ENCODE data around the gene LPCAT1.
"Not testable (repeated sequence)": the region's sequence is repeated elsewhere in the genome, so short reads cannot be mapped to it uniquely, and the experiment has no call there.

- not testable (repeated sequence) for TF ChIP-seq ZBTB33 (CRISPR knock-in tag; IDR thresholded peaks at IDR 0.05); PHF8 (CRISPR knock-in tag; IDR thresholded peaks at IDR 0.05); SMC3 (IDR thresholded peaks at IDR 0.05; ENCODE audit: low read length); CTCF (CRISPR knock-in tag; IDR thresholded peaks at IDR 0.05); MED1 (CRISPR knock-in tag; IDR thresholded peaks at IDR 0.05); FIP1L1 (IDR thresholded peaks at IDR 0.05; ENCODE audit: borderline replicate concordance, insufficient read depth, low read depth, low read length); FOXP4 (CRISPR knock-in tag; IDR thresholded peaks at IDR 0.05); TP53 (CRISPR knock-in tag; conservative IDR thresholded peaks at IDR 0.05); DMTF1 (CRISPR knock-in tag; IDR thresholded peaks at IDR 0.05); ELF3 (CRISPR knock-in tag; IDR thresholded peaks at IDR 0.05); ZNF597 (CRISPR knock-in tag; IDR thresholded peaks at IDR 0.05)
These were observed 48.2 kb downstream of the LPCAT1 start for GRCh38 chr5:1475544-1475900.

Measured in HepG2 (cell line).